Nephron (organoid): ENCODE data around the gene C2CD2L.

ENCODE experiments used
- H3K27ac Mint-ChIP-seq, 3 experiments: 2 replicates each; pipeline ENCODE4 v1.8.0; 2020; ENCODE audit warnings: mixed read lengths in 3 of 3, mild to moderate bottlenecking in 2 of 3, moderate library complexity in 1 of 3
- H3K27me3 Mint-ChIP-seq: 2 replicates; pipeline ENCODE4 v1.8.0; 2021; ENCODE audit warnings: low read depth, mild to moderate bottlenecking, moderate library complexity, mixed read lengths
- H3K36me3 Mint-ChIP-seq: 2 replicates; pipeline ENCODE4 v1.8.0; 2020; ENCODE audit warnings: low read depth, mixed read lengths
- H3K4me1 Mint-ChIP-seq: 2 replicates; pipeline ENCODE4 v1.8.0; 2020; ENCODE audit warnings: mixed read lengths
- H3K4me3 Mint-ChIP-seq, 3 experiments: 2 replicates each; pipeline ENCODE4 v1.8.0; 2020; ENCODE audit warnings: mild to moderate bottlenecking in 3 of 3, mixed read lengths in 3 of 3, moderate library complexity in 2 of 3
- H3K9me3 Mint-ChIP-seq: 2 replicates; pipeline ENCODE4 v1.8.0; 2020; ENCODE audit warnings: mixed read lengths
- TF ChIP-seq, protein P1 (sequence below), 3 experiments: fragments of 200-600 bp; sonication (generic); IDR thresholded peaks; one replicate each; pipeline ENCODE4 v1.5.0; 2021; ENCODE audit warnings: antibody characterized with exemption in 3 of 3; ENCODE audit not compliant: unreplicated experiment in 3 of 3

Gene C2CD2L

DNA sequence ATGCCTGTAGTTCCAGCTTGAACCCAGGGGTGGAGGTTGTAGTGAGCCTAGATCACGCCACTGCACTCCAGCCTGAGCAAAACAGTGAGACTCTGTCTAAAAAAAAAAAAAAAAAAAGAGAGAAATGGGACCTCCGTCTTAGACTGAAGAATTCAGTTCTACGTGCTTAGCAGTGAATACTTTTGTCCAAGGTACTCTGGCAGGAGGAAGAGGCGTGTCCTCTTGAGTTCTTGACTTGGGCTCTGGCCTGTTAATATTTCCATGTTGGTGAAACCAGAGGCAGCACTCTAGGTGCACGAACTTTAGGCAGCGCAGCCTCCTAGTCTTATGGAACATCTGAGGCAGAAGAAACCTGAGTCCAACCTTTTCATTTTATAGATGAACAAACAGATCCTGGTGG, 20.0 kb upstream of the C2CD2L start:
- no peak overlapping the region for H3K27ac Mint-ChIP-seq
- TF ChIP-seq, protein P1, sequence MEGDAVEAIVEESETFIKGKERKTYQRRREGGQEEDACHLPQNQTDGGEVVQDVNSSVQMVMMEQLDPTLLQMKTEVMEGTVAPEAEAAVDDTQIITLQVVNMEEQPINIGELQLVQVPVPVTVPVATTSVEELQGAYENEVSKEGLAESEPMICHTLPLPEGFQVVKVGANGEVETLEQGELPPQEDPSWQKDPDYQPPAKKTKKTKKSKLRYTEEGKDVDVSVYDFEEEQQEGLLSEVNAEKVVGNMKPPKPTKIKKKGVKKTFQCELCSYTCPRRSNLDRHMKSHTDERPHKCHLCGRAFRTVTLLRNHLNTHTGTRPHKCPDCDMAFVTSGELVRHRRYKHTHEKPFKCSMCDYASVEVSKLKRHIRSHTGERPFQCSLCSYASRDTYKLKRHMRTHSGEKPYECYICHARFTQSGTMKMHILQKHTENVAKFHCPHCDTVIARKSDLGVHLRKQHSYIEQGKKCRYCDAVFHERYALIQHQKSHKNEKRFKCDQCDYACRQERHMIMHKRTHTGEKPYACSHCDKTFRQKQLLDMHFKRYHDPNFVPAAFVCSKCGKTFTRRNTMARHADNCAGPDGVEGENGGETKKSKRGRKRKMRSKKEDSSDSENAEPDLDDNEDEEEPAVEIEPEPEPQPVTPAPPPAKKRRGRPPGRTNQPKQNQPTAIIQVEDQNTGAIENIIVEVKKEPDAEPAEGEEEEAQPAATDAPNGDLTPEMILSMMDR (IDR thresholded peaks at IDR 0.05; ENCODE audit: unreplicated experiment in 3 of 3): no peak
- H3K4me1 Mint-ChIP-seq: peaks cover 30% of the 10 kb centered on the region
- peak overlapping the region; percentile 27 to 69 (median 57) for H3K4me3 Mint-ChIP-seq
- H3K9me3 Mint-ChIP-seq: no peaks in the 10 kb centered on the region
- no peaks in the 10 kb centered on the region for H3K27me3 Mint-ChIP-seq
- H3K36me3 Mint-ChIP-seq: peaks cover 12% of the 10 kb centered on the region

- no peak overlapping the region for H3K27ac Mint-ChIP-seq
- no peaks in the 10 kb centered on the region for H3K9me3 Mint-ChIP-seq
- H3K4me3 Mint-ChIP-seq: peak overlapping the region in 2 of 3 experiments; percentile 19 to 57
- H3K4me1 Mint-ChIP-seq: peaks cover 36% of the 10 kb centered on the region
- H3K36me3 Mint-ChIP-seq: peaks cover 13% of the 10 kb centered on the region
- TF ChIP-seq, protein P1 (IDR thresholded peaks at IDR 0.05; ENCODE audit: unreplicated experiment in 3 of 3): no peak
- no peaks in the 10 kb centered on the region for H3K27me3 Mint-ChIP-seq
Observed at GRCh38 chr11:119087747-119088241, 19.4 kb upstream of the C2CD2L start.

- peak overlapping the region in 1 of 3 experiments; percentile 40 for H3K27ac Mint-ChIP-seq
- H3K4me1 Mint-ChIP-seq: peaks cover 40% of the 10 kb centered on the region
- TF ChIP-seq, protein P1 (IDR thresholded peaks at IDR 0.05; ENCODE audit: unreplicated experiment in 3 of 3): no peak
- no peaks in the 10 kb centered on the region for H3K9me3 Mint-ChIP-seq
- peaks cover 15% of the 10 kb centered on the region for H3K36me3 Mint-ChIP-seq
- H3K4me3 Mint-ChIP-seq: peak overlapping the region in 1 of 3 experiments; percentile 34
- H3K27me3 Mint-ChIP-seq: no peaks in the 10 kb centered on the region
Observed at GRCh38 chr11:119088406-119088805, 18.7 kb upstream of the C2CD2L start.

GRCh38 chr11:119089319-119089718, 17.8 kb upstream of the C2CD2L start:
- Mint-ChIP-seq H3K27me3 (no peaks in the 10 kb centered on the region), H3K9me3 (no peaks in the 10 kb centered on the region), H3K36me3 (peaks cover 21% of the 10 kb centered on the region), H3K27ac (peak overlapping the region in 1 of 3 experiments; percentile 41), H3K4me1 (peaks cover 46% of the 10 kb centered on the region), H3K4me3 (peak overlapping the region in 1 of 3 experiments; percentile 30)
- TF ChIP-seq, protein P1 (IDR thresholded peaks at IDR 0.05; ENCODE audit: unreplicated experiment in 3 of 3): no peak

DNA sequence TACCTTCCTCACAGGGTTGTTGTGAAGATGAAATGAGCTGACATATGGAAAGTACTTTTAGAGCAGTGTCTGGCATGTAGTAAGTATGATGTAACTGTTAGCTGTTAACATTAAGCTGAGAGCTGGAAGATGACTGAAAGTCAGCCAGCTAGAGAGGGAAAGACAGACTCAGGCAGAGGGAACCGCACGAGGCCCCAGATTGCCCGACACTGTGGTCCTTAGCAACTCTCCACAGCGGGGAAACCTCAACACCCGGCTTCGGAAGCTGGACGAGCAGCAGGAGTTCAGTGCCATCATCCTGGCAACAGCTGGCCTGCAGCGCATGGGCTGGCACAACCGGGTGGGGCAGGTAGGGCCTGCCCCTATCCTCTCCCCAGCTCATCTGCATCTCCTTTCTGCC, 16.0 kb upstream of the C2CD2L start:
- H3K9me3 Mint-ChIP-seq: no peaks in the 10 kb centered on the region
- TF ChIP-seq, protein P1 (IDR thresholded peaks at IDR 0.05; ENCODE audit: unreplicated experiment in 3 of 3): no peak
- H3K27ac Mint-ChIP-seq: peak overlapping the region in 2 of 3 experiments; percentile 38 to 67
- peaks cover 41% of the 10 kb centered on the region for H3K4me1 Mint-ChIP-seq
- H3K36me3 Mint-ChIP-seq: peaks cover 21% of the 10 kb centered on the region
- H3K4me3 Mint-ChIP-seq: peak overlapping the region; percentile 57 to 64 (median 58)
- H3K27me3 Mint-ChIP-seq: no peaks in the 10 kb centered on the region
